Neural crest cell (in vitro differentiated cells): ENCODE results near the gene GSK3B. TPM values are rescaled to one million over a fixed set of nuclear protein-coding genes. Genes with fewer than 3 reads are reported as not detected.

Experiments used
- DNase-seq: peaks from one replicate; pipeline ENCODE4 v3.0.0; 2021; ENCODE audit warnings: low read depth, mixed read lengths, low spot score
- H3K27ac Mint-ChIP-seq: one replicate; pipeline ENCODE4 v1.8.0; 2021; ENCODE audit warnings: mild to moderate bottlenecking, mixed read lengths; ENCODE audit not compliant: unreplicated experiment
- H3K27me3 Mint-ChIP-seq: 2 replicates; pipeline ENCODE4 v1.8.0; 2021; ENCODE audit warnings: low read depth, mild to moderate bottlenecking, mixed read lengths
- H3K36me3 Mint-ChIP-seq: 2 replicates; pipeline ENCODE4 v1.8.0; 2021; ENCODE audit warnings: low read depth, mild to moderate bottlenecking, mixed read lengths
- H3K4me1 Mint-ChIP-seq: 2 replicates; pipeline ENCODE4 v1.8.0; 2021; ENCODE audit warnings: mixed read lengths
- H3K4me3 Mint-ChIP-seq: one replicate; pipeline ENCODE4 v1.8.0; 2021; ENCODE audit warnings: mild to moderate bottlenecking, mixed read lengths
- H3K9me3 Mint-ChIP-seq: 2 replicates; pipeline ENCODE4 v1.8.0; 2021; ENCODE audit warnings: mixed read lengths
- total RNA-seq: library from RNA; stranded (reverse); gene quantifications from 2 replicates; pipeline ENCODE4 v1.2.1, GENCODE V29; 2021
- TF ChIP-seq, protein P1 (sequence below): fragments of 200-600 bp; sonication (generic); conservative IDR thresholded peaks from 2 replicates; pipeline ENCODE4 v1.5.0; 2021; ENCODE audit warnings: antibody characterized with exemption, mild to moderate bottlenecking

Gene GSK3B
- total RNA-seq, 1 donor from 2014 or later = 81.5 TPM

- no peaks in the 10 kb centered on the region for H3K4me1 Mint-ChIP-seq
- no peaks in the 10 kb centered on the region for H3K36me3 Mint-ChIP-seq
- no peak overlapping the region for H3K4me3 Mint-ChIP-seq
- H3K9me3 Mint-ChIP-seq = no peaks in the 10 kb centered on the region
- TF ChIP-seq, protein P1, sequence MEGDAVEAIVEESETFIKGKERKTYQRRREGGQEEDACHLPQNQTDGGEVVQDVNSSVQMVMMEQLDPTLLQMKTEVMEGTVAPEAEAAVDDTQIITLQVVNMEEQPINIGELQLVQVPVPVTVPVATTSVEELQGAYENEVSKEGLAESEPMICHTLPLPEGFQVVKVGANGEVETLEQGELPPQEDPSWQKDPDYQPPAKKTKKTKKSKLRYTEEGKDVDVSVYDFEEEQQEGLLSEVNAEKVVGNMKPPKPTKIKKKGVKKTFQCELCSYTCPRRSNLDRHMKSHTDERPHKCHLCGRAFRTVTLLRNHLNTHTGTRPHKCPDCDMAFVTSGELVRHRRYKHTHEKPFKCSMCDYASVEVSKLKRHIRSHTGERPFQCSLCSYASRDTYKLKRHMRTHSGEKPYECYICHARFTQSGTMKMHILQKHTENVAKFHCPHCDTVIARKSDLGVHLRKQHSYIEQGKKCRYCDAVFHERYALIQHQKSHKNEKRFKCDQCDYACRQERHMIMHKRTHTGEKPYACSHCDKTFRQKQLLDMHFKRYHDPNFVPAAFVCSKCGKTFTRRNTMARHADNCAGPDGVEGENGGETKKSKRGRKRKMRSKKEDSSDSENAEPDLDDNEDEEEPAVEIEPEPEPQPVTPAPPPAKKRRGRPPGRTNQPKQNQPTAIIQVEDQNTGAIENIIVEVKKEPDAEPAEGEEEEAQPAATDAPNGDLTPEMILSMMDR = no peak
- H3K27me3 Mint-ChIP-seq = no peaks in the 10 kb centered on the region
- DNase-seq = no peak
- H3K27ac Mint-ChIP-seq = no peak overlapping the region
Observed at GRCh38 chr3:119812491-119813058, 281.7 kb downstream of the GSK3B start.

DNA sequence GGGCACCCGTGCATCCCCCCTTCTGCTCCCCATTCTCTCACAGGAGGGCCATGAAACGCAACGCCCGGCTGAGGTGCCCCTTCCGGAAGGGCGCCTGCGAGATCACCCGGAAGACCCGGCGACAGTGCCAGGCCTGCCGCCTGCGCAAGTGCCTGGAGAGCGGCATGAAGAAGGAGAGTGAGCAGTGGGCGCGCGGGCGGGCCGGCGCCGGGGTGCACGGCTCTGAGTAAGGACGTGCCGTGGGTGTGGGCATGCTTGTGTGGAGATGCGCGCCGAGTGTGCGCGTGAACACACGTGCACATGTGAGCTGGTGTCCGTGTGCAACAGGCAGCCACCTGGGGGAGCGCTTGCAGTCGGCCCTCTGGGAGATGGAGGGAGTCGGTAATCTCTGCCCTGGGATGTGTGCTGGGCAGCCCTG lies 284.2 kb downstream of the GSK3B start:
- Mint-ChIP-seq H3K4me3 (no peak overlapping the region), H3K36me3 (no peaks in the 10 kb centered on the region), H3K27ac (no peak overlapping the region), H3K4me1 (no peaks in the 10 kb centered on the region), H3K27me3 (no peaks in the 10 kb centered on the region), H3K9me3 (no peaks in the 10 kb centered on the region)
- TF ChIP-seq, protein P1 = no peak
- DNase-seq = no peak

GRCh38 chr3:119809249-119810017 lies 284.8 kb downstream of the GSK3B start:
- H3K36me3 Mint-ChIP-seq = no peaks in the 10 kb centered on the region
- H3K27ac Mint-ChIP-seq = peak overlapping the region; percentile 35
- DNase-seq = no peak
- no peaks in the 10 kb centered on the region for H3K9me3 Mint-ChIP-seq
- H3K4me3 Mint-ChIP-seq = no peak overlapping the region
- TF ChIP-seq, protein P1 = no peak
- no peaks in the 10 kb centered on the region for H3K27me3 Mint-ChIP-seq
- H3K4me1 Mint-ChIP-seq = no peaks in the 10 kb centered on the region

GRCh38 chr3:119808843-119809242 lies 285.4 kb downstream of the GSK3B start:
- no peaks in the 10 kb centered on the region for H3K9me3 Mint-ChIP-seq
- H3K4me3 Mint-ChIP-seq = no peak overlapping the region
- DNase-seq = no peak
- no peaks in the 10 kb centered on the region for H3K27me3 Mint-ChIP-seq
- no peaks in the 10 kb centered on the region for H3K36me3 Mint-ChIP-seq
- TF ChIP-seq, protein P1 = no peak
- no peaks in the 10 kb centered on the region for H3K4me1 Mint-ChIP-seq
- peak overlapping the region; percentile 35 for H3K27ac Mint-ChIP-seq

- TF ChIP-seq, protein P1 = no peak
- DNase-seq = no peak
- H3K27ac Mint-ChIP-seq = no peak overlapping the region
- H3K4me3 Mint-ChIP-seq = no peak overlapping the region
- no peaks in the 10 kb centered on the region for H3K36me3 Mint-ChIP-seq
- H3K27me3 Mint-ChIP-seq = no peaks in the 10 kb centered on the region
- H3K4me1 Mint-ChIP-seq = no peaks in the 10 kb centered on the region
- no peaks in the 10 kb centered on the region for H3K9me3 Mint-ChIP-seq
Observed at GRCh38 chr3:119808244-119808643, 286.0 kb downstream of the GSK3B start.
